GM10266 (cell line): ENCODE measurements around the gene SOX6.

Experiments
- DNase-seq: peaks from one replicate; pipeline ENCODE4 v3.0.0; 2012; ENCODE audit errors: extremely low spot score
- TF ChIP-seq, protein P1 (sequence below): IDR thresholded peaks from 2 replicates; pipeline ENCODE4 v1.5.1; 2012; ENCODE audit warnings: mild to moderate bottlenecking, low read depth; ENCODE audit not compliant: control insufficient read depth, insufficient read depth; ENCODE audit errors: missing control alignments

The SOX6 gene

DNA sequence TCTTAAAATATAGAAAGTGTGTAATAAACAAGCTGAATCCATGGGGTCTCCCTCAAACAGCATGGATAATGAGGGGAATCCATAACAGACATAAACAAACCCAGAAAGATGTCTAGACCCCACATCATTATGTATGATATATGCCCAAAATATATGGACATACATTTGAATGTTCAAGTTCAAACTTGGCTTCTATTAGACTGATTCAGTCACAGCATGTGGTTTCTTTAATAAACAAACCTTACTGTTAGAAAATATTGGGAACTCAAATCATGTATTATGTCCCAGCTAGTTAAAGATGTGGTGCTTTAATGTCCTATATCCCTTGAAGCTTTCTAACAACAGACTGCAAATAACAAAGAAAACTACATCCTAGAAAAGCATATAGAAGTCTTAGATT, 228.6 kb downstream of the SOX6 start:
- TF ChIP-seq, protein P1, sequence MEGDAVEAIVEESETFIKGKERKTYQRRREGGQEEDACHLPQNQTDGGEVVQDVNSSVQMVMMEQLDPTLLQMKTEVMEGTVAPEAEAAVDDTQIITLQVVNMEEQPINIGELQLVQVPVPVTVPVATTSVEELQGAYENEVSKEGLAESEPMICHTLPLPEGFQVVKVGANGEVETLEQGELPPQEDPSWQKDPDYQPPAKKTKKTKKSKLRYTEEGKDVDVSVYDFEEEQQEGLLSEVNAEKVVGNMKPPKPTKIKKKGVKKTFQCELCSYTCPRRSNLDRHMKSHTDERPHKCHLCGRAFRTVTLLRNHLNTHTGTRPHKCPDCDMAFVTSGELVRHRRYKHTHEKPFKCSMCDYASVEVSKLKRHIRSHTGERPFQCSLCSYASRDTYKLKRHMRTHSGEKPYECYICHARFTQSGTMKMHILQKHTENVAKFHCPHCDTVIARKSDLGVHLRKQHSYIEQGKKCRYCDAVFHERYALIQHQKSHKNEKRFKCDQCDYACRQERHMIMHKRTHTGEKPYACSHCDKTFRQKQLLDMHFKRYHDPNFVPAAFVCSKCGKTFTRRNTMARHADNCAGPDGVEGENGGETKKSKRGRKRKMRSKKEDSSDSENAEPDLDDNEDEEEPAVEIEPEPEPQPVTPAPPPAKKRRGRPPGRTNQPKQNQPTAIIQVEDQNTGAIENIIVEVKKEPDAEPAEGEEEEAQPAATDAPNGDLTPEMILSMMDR = no peak
- no peak for DNase-seq

DNA sequence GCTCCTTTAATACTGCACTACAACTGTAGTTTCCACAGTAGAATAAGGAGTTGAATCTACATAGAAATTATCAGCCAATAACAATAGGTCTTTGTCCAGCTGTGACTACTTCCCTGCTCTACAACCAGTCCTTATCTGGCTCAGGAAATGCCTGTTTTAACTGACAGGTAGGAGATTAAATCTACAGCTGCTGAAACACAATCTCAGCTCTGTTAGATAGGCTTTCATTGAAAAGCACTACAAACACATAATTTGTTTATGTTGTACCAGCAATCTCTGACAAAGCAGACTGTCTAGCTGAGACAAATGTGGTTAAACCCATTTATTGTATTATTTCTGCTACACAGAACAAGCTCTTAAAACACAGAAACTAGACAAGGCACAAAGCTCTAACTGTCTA, 230.0 kb downstream of the SOX6 start:
- DNase-seq = no peak
- TF ChIP-seq, protein P1 = no peak

DNA sequence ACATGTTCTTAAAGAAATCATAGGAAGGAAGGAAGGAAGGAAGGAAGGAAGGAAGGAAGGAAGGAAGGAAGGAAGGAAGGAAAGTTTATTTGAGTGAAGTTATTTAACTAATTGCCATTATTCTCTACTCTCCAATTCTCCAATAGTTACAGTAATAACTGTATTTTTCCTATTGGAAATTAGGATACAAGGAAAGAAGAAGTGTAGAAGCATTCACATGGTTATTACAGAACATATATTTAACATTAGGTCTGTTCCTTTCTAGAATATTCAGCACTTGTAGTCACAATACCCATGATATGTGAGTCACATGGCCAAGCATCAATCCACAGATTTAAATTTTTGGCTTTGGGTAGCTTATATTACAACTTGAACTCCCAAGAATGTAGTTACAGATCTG, 230.6 kb downstream of the SOX6 start:
- no peak for DNase-seq
- TF ChIP-seq, protein P1 = no peak

DNA sequence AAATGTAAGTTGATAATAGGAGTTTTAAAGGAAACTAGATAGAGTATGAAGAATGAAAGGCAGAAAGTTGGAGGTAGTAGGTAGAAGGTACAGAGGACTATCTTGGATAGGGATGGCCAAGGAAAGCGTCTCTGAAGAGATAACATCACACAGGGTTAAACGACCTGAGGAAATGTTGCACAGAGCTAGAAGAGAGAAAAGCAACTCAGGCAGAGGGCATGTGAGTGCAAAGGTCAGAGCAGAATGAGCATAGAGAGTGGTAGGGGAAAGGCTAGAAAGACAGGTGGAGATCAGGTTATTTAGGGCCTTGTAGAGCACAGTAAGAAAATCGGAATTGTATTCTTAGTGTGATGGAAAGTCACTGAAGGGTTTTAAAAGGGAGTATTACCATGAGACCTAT, 232.0 kb downstream of the SOX6 start:
- TF ChIP-seq, protein P1 = no peak
- no peak for DNase-seq

GRCh38 chr11:16121853-16122252, 234.5 kb downstream of the SOX6 start:
- DNase-seq = no peak
- TF ChIP-seq, protein P1 = no peak

- DNase-seq = no peak
- TF ChIP-seq, protein P1 = no peak
These were observed 236.3 kb downstream of the SOX6 start for GRCh38 chr11:16120008-16120407.

GRCh38 chr11:16117989-16118756, 238.2 kb downstream of the SOX6 start:
- TF ChIP-seq, protein P1 = no peak
- DNase-seq = no peak
